Nephron (organoid): ENCODE measurements around the gene BMPR2.
"Not testable (repeated sequence)": the region's sequence is repeated elsewhere in the genome, so short reads cannot be mapped to it uniquely, and the experiment has no call there.

Experiments used
- H3K27ac Mint-ChIP-seq, 3 experiments: 2 replicates each; pipeline ENCODE4 v1.8.0; 2020; ENCODE audit warnings: mixed read lengths in 3 of 3, mild to moderate bottlenecking in 2 of 3, moderate library complexity in 1 of 3
- H3K27me3 Mint-ChIP-seq: 2 replicates; pipeline ENCODE4 v1.8.0; 2021; ENCODE audit warnings: low read depth, mild to moderate bottlenecking, moderate library complexity, mixed read lengths
- H3K36me3 Mint-ChIP-seq: 2 replicates; pipeline ENCODE4 v1.8.0; 2020; ENCODE audit warnings: low read depth, mixed read lengths
- H3K4me1 Mint-ChIP-seq: 2 replicates; pipeline ENCODE4 v1.8.0; 2020; ENCODE audit warnings: mixed read lengths
- H3K4me3 Mint-ChIP-seq, 3 experiments: 2 replicates each; pipeline ENCODE4 v1.8.0; 2020; ENCODE audit warnings: mild to moderate bottlenecking in 3 of 3, mixed read lengths in 3 of 3, moderate library complexity in 2 of 3
- H3K9me3 Mint-ChIP-seq: 2 replicates; pipeline ENCODE4 v1.8.0; 2020; ENCODE audit warnings: mixed read lengths
- TF ChIP-seq, protein P1 (sequence below), 3 experiments: fragments of 200-600 bp; sonication (generic); IDR thresholded peaks; one replicate each; pipeline ENCODE4 v1.5.0; 2021; ENCODE audit warnings: antibody characterized with exemption in 3 of 3; ENCODE audit not compliant: unreplicated experiment in 3 of 3

BMPR2 gene

DNA sequence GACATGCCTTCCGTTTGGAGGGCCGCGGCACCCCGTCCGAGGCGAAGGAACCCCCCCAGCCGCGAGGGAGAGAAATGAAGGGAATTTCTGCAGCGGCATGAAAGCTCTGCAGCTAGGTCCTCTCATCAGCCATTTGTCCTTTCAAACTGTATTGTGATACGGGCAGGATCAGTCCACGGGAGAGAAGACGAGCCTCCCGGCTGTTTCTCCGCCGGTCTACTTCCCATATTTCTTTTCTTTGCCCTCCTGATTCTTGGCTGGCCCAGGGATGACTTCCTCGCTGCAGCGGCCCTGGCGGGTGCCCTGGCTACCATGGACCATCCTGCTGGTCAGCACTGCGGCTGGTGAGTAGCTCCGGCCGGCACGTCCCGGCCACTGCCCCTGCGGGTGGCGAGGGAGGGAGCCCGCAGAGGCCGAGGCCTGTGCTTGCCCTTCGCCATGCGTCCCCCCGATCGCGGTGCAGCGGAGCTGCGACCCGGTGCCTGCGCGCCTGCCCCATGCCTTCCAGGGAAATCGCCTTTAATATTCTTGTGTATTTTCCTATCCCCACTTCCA, 1.2 kb downstream of the BMPR2 start:
- no peaks in the 10 kb centered on the region for H3K9me3 Mint-ChIP-seq
- H3K4me1 Mint-ChIP-seq, result peaks cover 39% of the 10 kb centered on the region
- H3K36me3 Mint-ChIP-seq, result peaks cover 7% of the 10 kb centered on the region
- TF ChIP-seq, protein P1, sequence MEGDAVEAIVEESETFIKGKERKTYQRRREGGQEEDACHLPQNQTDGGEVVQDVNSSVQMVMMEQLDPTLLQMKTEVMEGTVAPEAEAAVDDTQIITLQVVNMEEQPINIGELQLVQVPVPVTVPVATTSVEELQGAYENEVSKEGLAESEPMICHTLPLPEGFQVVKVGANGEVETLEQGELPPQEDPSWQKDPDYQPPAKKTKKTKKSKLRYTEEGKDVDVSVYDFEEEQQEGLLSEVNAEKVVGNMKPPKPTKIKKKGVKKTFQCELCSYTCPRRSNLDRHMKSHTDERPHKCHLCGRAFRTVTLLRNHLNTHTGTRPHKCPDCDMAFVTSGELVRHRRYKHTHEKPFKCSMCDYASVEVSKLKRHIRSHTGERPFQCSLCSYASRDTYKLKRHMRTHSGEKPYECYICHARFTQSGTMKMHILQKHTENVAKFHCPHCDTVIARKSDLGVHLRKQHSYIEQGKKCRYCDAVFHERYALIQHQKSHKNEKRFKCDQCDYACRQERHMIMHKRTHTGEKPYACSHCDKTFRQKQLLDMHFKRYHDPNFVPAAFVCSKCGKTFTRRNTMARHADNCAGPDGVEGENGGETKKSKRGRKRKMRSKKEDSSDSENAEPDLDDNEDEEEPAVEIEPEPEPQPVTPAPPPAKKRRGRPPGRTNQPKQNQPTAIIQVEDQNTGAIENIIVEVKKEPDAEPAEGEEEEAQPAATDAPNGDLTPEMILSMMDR (IDR thresholded peaks at IDR 0.05; ENCODE audit: unreplicated experiment in 3 of 3), result no peak
- peaks cover 4% of the 10 kb centered on the region for H3K27me3 Mint-ChIP-seq
- peak overlapping the region; percentile 99 to 100 (median 100) for H3K27ac Mint-ChIP-seq
- peak overlapping the region; percentile 98 to 100 (median 100) for H3K4me3 Mint-ChIP-seq

GRCh38 chr2:202378001-202378400, 1.9 kb downstream of the BMPR2 start:
- TF ChIP-seq, protein P1 (IDR thresholded peaks at IDR 0.05; ENCODE audit: unreplicated experiment in 3 of 3), result no peak
- peak overlapping the region; percentile 99 to 100 (median 100) for H3K27ac Mint-ChIP-seq
- peaks cover 7% of the 10 kb centered on the region for H3K36me3 Mint-ChIP-seq
- peak overlapping the region; percentile 98 to 100 (median 100) for H3K4me3 Mint-ChIP-seq
- H3K27me3 Mint-ChIP-seq, result peaks cover 4% of the 10 kb centered on the region
- peaks cover 39% of the 10 kb centered on the region for H3K4me1 Mint-ChIP-seq
- no peaks in the 10 kb centered on the region for H3K9me3 Mint-ChIP-seq

GRCh38 chr2:202378662-202379358, 2.7 kb downstream of the BMPR2 start:
- Mint-ChIP-seq H3K27ac (peak overlapping the region; percentile 70 to 100 (median 100)), H3K9me3 (no peaks in the 10 kb centered on the region), H3K4me1 (peaks cover 34% of the 10 kb centered on the region), H3K4me3 (peak overlapping the region; percentile 98 to 100 (median 100)), H3K27me3 (peaks cover 4% of the 10 kb centered on the region), H3K36me3 (peaks cover 7% of the 10 kb centered on the region)
- TF ChIP-seq, protein P1 (IDR thresholded peaks at IDR 0.05; ENCODE audit: unreplicated experiment in 3 of 3), result no peak

DNA sequence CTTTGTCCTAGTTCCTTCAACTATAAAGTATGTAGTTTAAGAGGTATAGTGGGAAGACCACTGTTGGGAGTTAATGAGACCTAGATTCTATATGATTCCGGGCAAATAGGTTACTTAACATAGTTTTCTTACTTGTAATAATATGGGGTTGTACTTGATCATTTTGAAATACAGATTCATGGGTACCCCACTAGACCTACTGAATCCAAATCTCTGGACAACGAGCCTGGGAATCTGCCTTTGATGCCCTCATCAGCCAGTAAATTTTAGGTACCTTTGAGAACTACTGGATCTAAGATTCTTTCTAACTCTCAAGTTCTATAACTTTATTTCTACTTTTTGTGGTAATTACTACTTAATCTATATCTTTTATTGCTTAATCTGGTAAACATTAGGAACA, 6.6 kb downstream of the BMPR2 start:
- H3K27ac Mint-ChIP-seq, result no peak overlapping the region
- H3K4me1 Mint-ChIP-seq, result peaks cover 43% of the 10 kb centered on the region
- H3K36me3 Mint-ChIP-seq, result peaks cover 37% of the 10 kb centered on the region
- TF ChIP-seq, protein P1 (IDR thresholded peaks at IDR 0.05; ENCODE audit: unreplicated experiment in 3 of 3), result no peak
- no peak overlapping the region for H3K4me3 Mint-ChIP-seq
- no peaks in the 10 kb centered on the region for H3K27me3 Mint-ChIP-seq
- no peaks in the 10 kb centered on the region for H3K9me3 Mint-ChIP-seq

DNA sequence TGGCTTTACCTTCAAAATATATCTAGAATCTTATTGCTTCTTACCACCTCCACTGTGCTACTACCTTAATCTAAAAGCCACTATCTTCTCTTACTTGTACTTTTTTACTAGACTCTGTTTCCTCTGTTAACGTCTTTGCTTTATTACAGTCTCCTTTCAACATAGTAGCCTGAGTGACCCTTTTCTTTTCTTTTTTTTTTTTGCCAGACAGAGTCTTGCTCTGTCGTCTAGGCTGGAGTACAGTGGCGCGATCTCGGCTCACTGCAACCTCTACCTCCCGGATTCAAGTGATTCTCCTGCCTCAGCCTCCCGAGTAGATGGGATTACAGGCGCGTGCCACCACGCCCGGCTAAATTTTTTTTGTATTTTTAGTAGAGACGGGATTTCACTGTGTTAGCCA, 10.4 kb downstream of the BMPR2 start:
- H3K27ac Mint-ChIP-seq, result peak overlapping the region in 2 of 3 experiments; percentile 0 to 4
- not testable (repeated sequence) for H3K27me3 Mint-ChIP-seq, H3K9me3 Mint-ChIP-seq
- peaks cover 30% of the 10 kb centered on the region for H3K4me1 Mint-ChIP-seq
- H3K4me3 Mint-ChIP-seq, result peak overlapping the region in 1 of 3 experiments; percentile 3
- peaks cover 33% of the 10 kb centered on the region for H3K36me3 Mint-ChIP-seq

DNA sequence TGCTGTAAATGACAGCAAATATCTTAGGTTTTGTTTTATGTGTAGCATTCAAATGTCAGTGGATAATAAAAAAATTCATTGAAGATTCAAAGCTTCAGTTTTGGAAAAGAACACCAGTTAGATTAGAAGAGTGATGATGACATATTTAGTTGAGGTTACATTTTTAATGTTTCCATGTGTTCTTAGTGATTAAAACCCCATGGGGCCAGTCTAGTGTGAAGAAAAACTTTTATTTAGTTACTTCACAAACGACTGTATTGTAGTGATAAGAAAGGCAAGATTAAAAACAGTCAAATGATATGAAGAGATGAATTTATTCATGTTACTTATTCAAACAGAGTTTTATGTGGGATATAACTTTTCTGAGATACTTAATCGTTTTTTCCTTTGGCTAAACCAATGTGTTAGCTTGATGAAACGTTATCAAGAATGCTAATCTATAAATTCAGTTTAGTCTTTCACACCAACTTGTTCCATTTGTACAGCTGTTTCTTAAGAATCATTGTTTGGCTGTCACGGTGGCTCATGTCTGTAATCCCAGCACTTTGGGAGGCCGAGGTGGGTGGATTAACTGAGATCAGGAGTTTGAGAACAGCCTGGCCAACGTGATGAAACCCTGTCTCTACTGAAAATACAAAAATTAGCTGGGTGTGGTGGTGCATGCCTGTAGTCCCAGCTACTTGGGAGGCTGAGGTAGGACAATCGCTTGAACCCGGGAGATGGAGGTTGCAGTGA, 11.6 kb downstream of the BMPR2 start:
- Mint-ChIP-seq H3K36me3 (peaks cover 35% of the 10 kb centered on the region), H3K27ac (no peak overlapping the region), H3K4me3 (no peak overlapping the region), H3K9me3 (no peaks in the 10 kb centered on the region), H3K4me1 (peaks cover 26% of the 10 kb centered on the region), H3K27me3 (no peaks in the 10 kb centered on the region)
- TF ChIP-seq, protein P1 (IDR thresholded peaks at IDR 0.05; ENCODE audit: unreplicated experiment in 3 of 3), result no peak
